Effector CD4-positive, alpha-beta T cell (primary cell): ENCODE data around the gene OPHN1.
"Not testable (repeated sequence)": the region's sequence is repeated elsewhere in the genome, so short reads cannot be mapped to it uniquely, and the experiment has no call there.

Experiments used
- DNase-seq: peaks from one replicate; pipeline ENCODE4 v3.0.0-alpha.2; 2020

OPHN1 gene

DNA sequence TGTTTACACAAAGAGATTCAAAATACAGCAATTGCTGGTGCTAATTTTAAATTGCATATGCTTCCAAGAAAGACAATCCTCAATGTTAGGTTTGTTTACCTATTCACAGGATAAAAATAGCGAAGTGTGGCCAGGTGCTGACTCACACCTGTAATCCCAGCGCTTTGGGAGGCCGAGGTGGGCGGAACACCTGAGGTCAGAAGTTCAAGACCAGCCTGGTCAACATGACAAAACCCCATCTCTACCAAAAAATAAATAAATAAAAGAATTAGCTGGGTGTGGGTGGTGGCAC is 77.7 kb downstream of the OPHN1 start:
- DNase-seq = no peak

DNA sequence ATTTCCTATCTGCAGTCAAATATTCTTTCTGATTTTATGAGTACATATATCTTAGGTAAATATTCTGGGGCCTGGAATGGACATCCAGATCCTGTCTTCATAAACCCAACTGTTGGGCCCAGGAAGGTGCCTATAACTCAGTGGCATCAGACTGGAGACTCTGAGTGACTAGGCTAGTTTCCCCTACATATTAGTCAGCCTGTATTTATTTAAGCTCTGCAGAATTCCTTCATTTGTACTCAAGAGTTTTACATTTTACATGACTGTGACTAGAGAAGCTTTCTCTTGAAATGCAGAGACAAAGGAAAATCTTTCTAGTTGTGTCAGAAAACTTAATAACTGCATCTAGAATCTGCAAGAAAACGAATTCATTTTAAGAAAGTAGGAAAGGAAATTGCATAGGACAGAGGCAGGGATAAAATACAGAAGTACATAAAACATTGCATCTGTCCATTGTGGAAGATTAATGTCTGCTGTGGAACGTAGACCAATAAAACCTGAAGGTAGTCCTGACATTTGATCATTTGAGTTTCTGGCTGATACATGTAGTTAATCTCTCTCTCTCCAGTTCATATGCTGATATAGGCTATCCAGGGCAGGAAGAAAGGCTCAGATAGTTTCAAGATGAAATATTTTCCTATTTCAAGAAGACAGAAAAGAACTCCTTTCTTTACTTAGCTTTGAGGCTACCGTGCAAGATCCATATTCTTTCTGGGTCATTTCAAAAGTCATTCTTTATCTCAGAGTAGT is 78.2 kb downstream of the OPHN1 start:
- DNase-seq = no peak

DNA sequence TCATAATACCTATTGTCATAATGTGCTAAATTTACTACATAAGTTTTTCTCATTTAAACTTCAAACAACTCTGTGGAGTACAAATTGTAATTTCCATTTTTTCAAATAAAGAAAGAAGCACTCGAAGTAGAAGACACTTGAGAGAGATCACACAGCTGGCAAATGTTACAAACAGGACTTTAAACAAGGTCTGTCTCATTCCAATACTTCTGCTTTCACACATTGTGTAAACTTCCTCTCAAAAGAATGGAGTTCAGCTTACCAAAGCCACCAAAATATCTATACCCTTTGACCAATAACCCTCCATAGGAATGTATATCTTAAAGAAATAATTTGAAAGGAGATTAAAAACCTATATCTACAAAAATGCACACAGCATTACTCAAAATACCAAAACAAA is 88.3 kb downstream of the OPHN1 start:
- no peak for DNase-seq

DNA sequence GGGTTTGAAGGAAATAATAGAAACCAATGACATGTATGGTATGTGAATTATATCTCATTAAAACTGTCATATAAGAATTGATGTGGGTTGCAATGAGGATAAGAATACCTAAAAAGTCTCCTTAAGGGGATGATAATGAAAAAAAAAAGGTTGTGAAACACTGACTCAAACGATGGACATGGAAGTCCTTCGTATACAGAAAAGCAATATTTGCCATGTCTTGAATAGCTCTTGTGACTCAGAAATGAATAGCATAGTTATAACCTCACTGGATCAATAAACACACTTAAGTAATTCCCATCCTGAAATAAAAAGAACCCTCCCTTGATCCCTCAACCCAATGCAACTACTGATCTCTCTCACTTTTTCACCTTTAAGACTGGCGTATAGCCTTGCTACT is 89.7 kb downstream of the OPHN1 start:
- no peak for DNase-seq

GRCh38 chrX:68332201-68332731 is 101.0 kb downstream of the OPHN1 start:
- no peak for DNase-seq

DNA sequence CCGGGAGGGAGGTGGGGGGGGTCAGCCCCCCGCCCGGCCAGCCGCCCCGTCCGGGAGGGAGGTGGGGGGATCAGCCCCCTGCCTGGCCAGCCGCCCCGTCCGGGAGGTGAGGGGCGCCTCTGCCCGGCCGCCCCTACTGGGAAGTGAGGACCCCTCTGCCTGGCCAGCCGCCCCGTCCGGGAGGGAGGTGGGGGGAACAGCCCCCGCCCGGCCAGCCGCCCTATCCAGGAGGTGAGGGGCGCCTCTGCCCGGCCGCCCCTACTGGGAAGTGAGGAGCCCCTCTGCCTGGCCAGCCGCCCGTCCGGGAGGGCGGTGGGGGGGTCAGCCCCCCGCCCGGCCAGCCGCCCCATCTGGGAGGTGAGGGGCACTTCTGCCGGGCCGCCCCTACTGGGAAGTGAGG is 106.5 kb downstream of the OPHN1 start:
- DNase-seq = not testable (repeated sequence)

- DNase-seq = no peak
These were observed 125.5 kb downstream of the OPHN1 start for GRCh38 chrX:68307769-68308168.

- DNase-seq = no peak
These were observed 128.7 kb downstream of the OPHN1 start for GRCh38 chrX:68304602-68305001.

- no peak for DNase-seq
These were observed 133.4 kb downstream of the OPHN1 start for GRCh38 chrX:68299898-68300297.

DNA sequence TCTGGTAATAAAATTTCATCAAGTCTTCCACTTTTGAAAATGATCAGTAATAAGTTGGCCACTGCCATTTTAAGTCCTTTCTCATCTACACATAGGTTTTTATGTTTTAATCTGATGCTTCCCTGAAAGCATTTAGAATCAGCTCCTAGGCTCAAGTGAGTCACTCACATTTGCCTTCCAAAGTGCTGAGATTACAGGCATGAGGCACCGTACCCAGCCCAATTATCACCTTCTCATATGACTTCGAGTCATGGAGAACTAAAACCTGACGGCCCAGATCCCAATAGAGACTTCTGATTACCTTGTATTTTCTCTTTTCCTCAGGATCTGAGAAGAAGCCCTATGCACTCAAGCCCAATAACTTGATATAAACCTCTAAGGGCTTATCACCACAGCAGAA is 140.8 kb downstream of the OPHN1 start:
- DNase-seq = no peak

GRCh38 chrX:68288127-68288526 is 145.2 kb downstream of the OPHN1 start:
- DNase-seq = no peak

DNA sequence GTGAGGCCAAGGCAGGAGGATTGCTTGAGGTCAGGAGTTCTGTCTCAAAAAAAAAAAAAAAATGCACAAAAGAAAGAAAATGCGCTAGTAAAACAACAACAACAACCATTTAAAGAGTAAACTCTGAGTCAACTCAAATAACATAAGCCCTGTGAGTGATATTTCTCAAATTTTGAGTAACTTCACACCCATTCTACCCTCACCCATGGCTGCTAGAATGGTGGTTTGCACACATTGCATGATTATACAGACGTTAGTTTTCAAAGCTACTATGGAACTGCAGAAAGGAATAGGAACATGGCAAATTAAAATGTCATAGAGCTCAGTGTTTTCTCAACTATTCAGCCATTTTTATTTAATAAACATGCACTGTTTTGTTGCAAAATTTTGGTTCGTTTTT is 145.9 kb downstream of the OPHN1 start:
- no peak for DNase-seq

- DNase-seq = no peak
These were observed 146.3 kb downstream of the OPHN1 start for GRCh38 chrX:68286980-68287379.

GRCh38 chrX:68286076-68286475 is 147.2 kb downstream of the OPHN1 start:
- no peak for DNase-seq

- DNase-seq = no peak
These were observed 148.9 kb downstream of the OPHN1 start for GRCh38 chrX:68284281-68284904.

GRCh38 chrX:68273887-68274286 is 159.4 kb downstream of the OPHN1 start:
- DNase-seq = no peak

DNA sequence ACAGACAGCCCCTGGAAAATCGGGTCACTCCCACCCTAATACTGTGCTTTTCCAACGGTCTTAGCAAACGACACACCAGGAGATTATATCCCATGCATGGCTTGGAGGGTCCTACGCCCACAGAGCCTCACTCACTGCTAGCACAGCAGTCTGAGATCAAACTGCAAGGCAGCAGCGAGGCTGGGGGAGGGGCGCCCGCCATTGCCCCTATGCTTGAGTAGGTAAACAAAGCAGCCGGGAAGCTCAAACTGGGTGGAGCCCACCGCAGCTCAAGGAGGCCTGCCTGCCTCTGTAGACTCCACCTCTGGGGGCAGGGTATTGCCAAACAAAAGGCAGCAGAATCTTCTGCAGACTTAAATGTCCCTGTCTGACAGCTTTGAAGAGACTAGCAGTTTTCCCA is 168.5 kb downstream of the OPHN1 start:
- not testable (repeated sequence) for DNase-seq

GRCh38 chrX:68261060-68261672 is 172.1 kb downstream of the OPHN1 start:
- no peak for DNase-seq

- no peak for DNase-seq
These were observed 176.3 kb downstream of the OPHN1 start for GRCh38 chrX:68256990-68257389.

DNA sequence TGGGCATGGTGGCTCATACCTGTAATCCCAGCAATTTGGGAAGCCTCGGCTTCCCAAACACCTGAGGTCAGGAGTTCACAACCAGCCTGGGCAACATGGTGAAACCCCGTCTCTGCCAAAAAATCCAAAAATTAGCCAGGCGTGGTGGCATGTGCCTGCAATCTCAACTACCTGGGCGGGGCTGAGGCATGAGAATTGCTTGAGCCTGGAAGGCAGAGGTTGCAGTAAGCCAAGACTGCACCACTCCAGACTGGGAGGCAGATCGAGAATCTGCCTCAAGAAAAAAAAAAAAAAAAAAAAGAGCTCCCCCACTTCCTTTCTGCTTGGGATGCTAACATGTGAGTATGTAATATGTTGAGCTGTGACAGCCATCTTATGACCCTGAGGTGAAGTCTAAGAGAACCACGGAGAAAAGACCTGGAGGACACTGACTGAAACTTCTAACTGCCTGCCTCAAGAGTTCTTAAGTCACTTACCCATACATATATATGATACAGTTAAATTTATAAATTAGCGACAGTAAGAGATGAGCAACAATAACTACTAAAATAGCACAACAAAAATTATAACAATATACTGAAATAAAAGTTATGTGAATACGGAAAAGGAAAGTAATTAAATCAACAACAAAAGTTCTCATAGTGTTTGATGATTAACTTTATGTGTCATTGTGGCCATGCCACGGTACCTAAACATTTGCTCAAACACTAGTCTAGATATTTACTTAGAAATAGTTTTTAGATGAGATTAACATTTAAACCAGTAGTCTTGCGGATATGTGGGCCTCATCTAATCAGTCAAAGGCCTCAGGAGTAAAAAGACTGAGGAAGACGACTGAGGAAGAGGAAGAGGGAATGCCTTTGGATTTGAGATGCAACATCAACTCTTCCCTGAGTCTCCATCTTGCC is 178.3 kb downstream of the OPHN1 start:
- DNase-seq = no peak

GRCh38 chrX:68252664-68253063 is 180.6 kb downstream of the OPHN1 start:
- no peak for DNase-seq

DNA sequence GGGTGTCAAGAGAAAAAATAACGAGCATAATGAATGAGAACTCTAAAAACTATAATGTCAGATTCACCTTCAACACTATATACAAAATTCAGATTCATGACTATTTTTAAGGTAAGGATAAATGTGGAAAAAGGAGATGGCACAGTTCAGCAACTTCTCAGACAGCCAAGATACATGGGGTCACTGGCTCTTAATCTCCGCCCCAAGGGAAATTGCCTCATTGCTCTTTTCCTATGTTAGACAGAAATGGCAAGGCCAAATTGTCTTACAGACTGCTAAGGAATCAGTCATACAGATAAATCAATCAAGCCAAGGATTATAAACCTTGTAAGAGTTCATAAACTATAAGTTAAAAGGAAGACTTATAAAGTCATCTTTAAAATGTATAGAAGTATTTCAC is 183.4 kb downstream of the OPHN1 start:
- DNase-seq = no peak

GRCh38 chrX:68249401-68249831 is 183.9 kb downstream of the OPHN1 start:
- no peak for DNase-seq
